Transverse colon (tissue), 4 donors: Measurements from ENCODE around the gene AARSD1. TPM values are rescaled to one million over a fixed set of nuclear protein-coding genes. Genes with fewer than 3 reads are reported as not detected.

Experiments
- DNase-seq: peaks from one replicate; pipeline ENCODE4 v3.0.0-alpha.2; 2019
- H3K27ac ChIP-seq, 4 donors: fragments of 200-600 bp; sonication (generic); 2 replicates each; pipeline ENCODE4 v1.5.1; 2016 to 2018; ENCODE audit warnings: inconsistent platforms in 4 of 4
- H3K27me3 ChIP-seq: fragments of 200-600 bp; sonication (generic); 2 replicates; pipeline ENCODE4 v1.5.1; 2017; ENCODE audit warnings: inconsistent platforms
- H3K36me3 ChIP-seq, 4 donors: fragments of 200-600 bp; sonication (generic); 2 replicates each; pipeline ENCODE4 v1.5.1; 2017 to 2019; ENCODE audit warnings: inconsistent platforms in 4 of 4
- H3K4me1 ChIP-seq, 4 donors: fragments of 200-600 bp; sonication (generic); 2 replicates each; pipeline ENCODE4 v1.5.1; 2017 to 2020; ENCODE audit warnings: inconsistent platforms in 4 of 4
- H3K4me3 ChIP-seq, 4 donors: fragments of 200-600 bp; sonication (generic); 1 replicate in 1 of 4; 2 replicates in 3 of 4; pipeline versions ENCODE4 v1.5.1 to v1.6.1; 2017 to 2019; ENCODE audit warnings: inconsistent platforms in 4 of 4
- H3K9me3 ChIP-seq, 2 donors: fragments of 200-600 bp; sonication (generic); 2 replicates each; pipeline ENCODE4 v1.5.1; 2017 to 2019; ENCODE audit warnings: inconsistent platforms in 2 of 2
- CTCF ChIP-seq, 5 experiments: fragments of 200-600 bp in 3 of 5; fragments of 450-650 bp in 2 of 5; sonication (generic) in 3 of 5; IDR thresholded peaks; 1 replicate in 2 of 5; 2 replicates in 3 of 5; pipeline ENCODE4 v1.5.1; 2016 to 2017; ENCODE audit warnings: antibody characterized with exemption in 5 of 5, inconsistent platforms in 3 of 5, mild to moderate bottlenecking in 2 of 5, moderate library complexity in 1 of 5
- EP300 ChIP-seq: sonication (generic); formaldehyde crosslinking; IDR thresholded peaks from one replicate; pipeline ENCODE4 v1.6.1; 2017; ENCODE audit warnings: antibody characterized with exemption, low read depth
- POLR2A ChIP-seq: fragments of 450-650 bp; IDR thresholded peaks from one replicate; pipeline ENCODE4 v1.6.1; 2016; ENCODE audit warnings: antibody characterized with exemption, mild to moderate bottlenecking, moderate library complexity
- POLR2AphosphoS5 ChIP-seq, 3 donors: sonication (generic); formaldehyde crosslinking; IDR thresholded peaks; one replicate each; pipeline ENCODE4 v1.6.1; 2016; ENCODE audit warnings: antibody characterized with exemption in 3 of 3
- WGBS, 2 donors: methylation state at CpG; one replicate each; pipeline ENCODE4 v1.1.5; 2018; ENCODE audit warnings: low coverage in 1 of 2; 5-methylcytosine and 5-hydroxymethylcytosine counted together
- in situ Hi-C, 4 donors: fragments of 200-750 bp; cut with MboI; loops; one replicate each; pipeline versions ENCODE4 v1.15.0 to v1.15.1; 2017; ENCODE audit warnings: low sequenced_read_pairs in 3 of 4, low pct_ligation_motif_present in 1 of 4, low pct_unique_long_range_greater_than_20kb in 1 of 4
- intact Hi-C: fragments of 100-400 bp; cut with DNase I; formaldehyde crosslinking; loops from one replicate; pipeline ENCODE4 v1.15.1; 2023; ENCODE audit warnings: low total_unique reads
- small RNA-seq, 4 donors: library from RNA; depleted of rRNA; stranded (forward); fragments of <200 nt; gene quantifications; one replicate each; pipeline ENCODE3, GENCODE V24; 2016
- total RNA-seq, 4 donors: library from RNA; depleted of rRNA; stranded (reverse); fragments of >200 nt; gene quantifications; one replicate each; pipeline ENCODE4 v1.1.0, GENCODE V29; 2016

Gene AARSD1
- total RNA-seq, 4 donors from 2014 or later: 2.6 to 21.9 (median 9.5) TPM

GRCh38 chr17:42904110-42904469, 60.2 kb downstream of the AARSD1 start:
- intact Hi-C loops: no loop called here

GRCh38 chr17:42901535-42902229, 62.6 kb downstream of the AARSD1 start:
- no peaks in the 10 kb centered on the region for H3K9me3 ChIP-seq
- peaks cover 71% of the 10 kb centered on the region for H3K27me3 ChIP-seq
- no peak for TF ChIP-seq POLR2AphosphoS5 (IDR thresholded peaks at IDR 0.05)
- TF ChIP-seq EP300: no peak
- TF ChIP-seq CTCF (IDR thresholded peaks at IDR 0.05): no peak
- no peak overlapping the region for H3K27ac ChIP-seq
- no peak overlapping the region for H3K4me3 ChIP-seq
- in situ Hi-C loops (no loop called here), intact Hi-C loops (no loop called here)
- no peak for DNase-seq
- H3K4me1 ChIP-seq: no peaks in the 10 kb centered on the region
- no peaks in the 10 kb centered on the region for H3K36me3 ChIP-seq
- WGBS, 2 donors: 76 to 85% methylated on average over 9 to 10 of the region's 10 CpGs

More at GRCh38 chr17:42904110-42904469, 60.2 kb downstream of the AARSD1 start:
- TF ChIP-seq POLR2AphosphoS5 (IDR thresholded peaks at IDR 0.05) (no peak), CTCF (IDR thresholded peaks at IDR 0.05) (no peak), EP300 (no peak), POLR2A (no peak)
- no peaks in the 10 kb centered on the region for H3K9me3 ChIP-seq
- H3K27ac ChIP-seq: no peak overlapping the region
- H3K4me3 ChIP-seq: no peak overlapping the region
- no peak for DNase-seq
- in situ Hi-C loops: no loop called here
- H3K36me3 ChIP-seq: no peaks in the 10 kb centered on the region
- no peaks in the 10 kb centered on the region for H3K4me1 ChIP-seq
- 67% methylated on average over 6 of the region's 6 CpGs; no CpG with 5 or more reads in 1 of the 2 donors for WGBS, 2 donors
- peaks cover 91% of the 10 kb centered on the region for H3K27me3 ChIP-seq

Small RNA genes within 50 kb of the gene (small RNA-seq; reads per million reads assigned to genes)
- gene AARSD1 (0 to 0.18 (median 0.07) reads per million in 4 donors), gene RF00561 (0 reads per million in 4 donors)

Other genes starting within 250 kb of the AARSD1 start
- gene EZH1, start 219.4 kb downstream of the AARSD1 start, total RNA-seq: 100 to 1,000 TPM in 1 of 4 donors, 10 to 100 TPM in 3; 30.4 to 159 (median 43.4) TPM
- 10 to 100 TPM in 2 of 4 donors, 1 to 10 TPM in 2; 6.1 to 88.0 (median 23.4) TPM for gene RAMP2, start 203.2 kb downstream of the AARSD1 start, total RNA-seq
- gene VPS25, start 191.0 kb downstream of the AARSD1 start, total RNA-seq: 100 to 1,000 TPM in 1 of 4 donors, 10 to 100 TPM in 3; 58.3 to 111 (median 79.7) TPM
- 10 to 100 TPM; 17.9 to 87.6 (median 40.9) TPM for gene WNK4, start 183.8 kb downstream of the AARSD1 start, total RNA-seq
- gene COA3, start 165.8 kb downstream of the AARSD1 start, total RNA-seq: 100 to 1,000 TPM; 128 to 400 (median 171) TPM
- gene CNTD1, start 165.6 kb downstream of the AARSD1 start, total RNA-seq: 1 to 10 TPM in 1 of 4 donors, under 1 TPM in 1, not detected in 2; 0.48 to 1.5 TPM
- 100 to 1,000 TPM in 3 of 4 donors, 10 to 100 TPM in 1; 78.2 to 199 (median 120) TPM for gene BECN1, start 140.2 kb downstream of the AARSD1 start, total RNA-seq
- gene PSME3, start 131.1 kb downstream of the AARSD1 start, total RNA-seq: 100 to 1,000 TPM in 1 of 4 donors, 10 to 100 TPM in 3; 37.0 to 131 (median 60.4) TPM
- 1 to 10 TPM in 2 of 4 donors, under 1 TPM in 2; 0.55 to 6.0 (median 1.1) TPM for gene AOC2, start 119.9 kb downstream of the AARSD1 start, total RNA-seq
- 100 to 1,000 TPM in 1 of 4 donors, 10 to 100 TPM in 3; 14.3 to 134 (median 35.2) TPM for gene AOC3, start 113.3 kb downstream of the AARSD1 start, total RNA-seq
- gene G6PC1, start 63.7 kb downstream of the AARSD1 start, total RNA-seq: under 1 TPM in 2 of 4 donors, not detected in 2; 0.32 to 0.68 TPM
- gene PTGES3L, start 15.6 kb upstream of the AARSD1 start, total RNA-seq: 1 to 10 TPM in 3 of 4 donors, not detected in 1; 3.4 to 8.3 (median 5.1) TPM
- gene RUNDC1, start 16.1 kb upstream of the AARSD1 start, total RNA-seq: 10 to 100 TPM; 18.1 to 43.8 (median 27.8) TPM
- 100 to 1,000 TPM; 243 to 836 (median 677) TPM for gene RPL27, start 34.0 kb upstream of the AARSD1 start, total RNA-seq
- gene IFI35, start 42.3 kb upstream of the AARSD1 start, total RNA-seq: 10 to 100 TPM; 11.5 to 81.1 (median 47.2) TPM
- 10 to 100 TPM; 26.2 to 94.1 (median 65.7) TPM for gene VAT1, start 57.9 kb upstream of the AARSD1 start, total RNA-seq
- gene RND2, start 60.8 kb upstream of the AARSD1 start, total RNA-seq: under 1 TPM in 2 of 4 donors, not detected in 2; 0.41 to 0.64 TPM
- gene BRCA1, start 160.9 kb upstream of the AARSD1 start, total RNA-seq: 100 to 1,000 TPM in 1 of 4 donors, 1 to 10 TPM in 3; 2.6 to 121 (median 5.8) TPM
- 100 to 1,000 TPM in 2 of 4 donors, 10 to 100 TPM in 2; 62.5 to 156 (median 99.3) TPM for gene NBR1, start 206.8 kb upstream of the AARSD1 start, total RNA-seq
- gene TMEM106A, start 247.4 kb upstream of the AARSD1 start, total RNA-seq: 10 to 100 TPM in 1 of 4 donors, 1 to 10 TPM in 3; 4.1 to 24.3 (median 7.9) TPM